ENCODE measurements around the gene KCTD18. TPM values are rescaled to one million over a fixed set of nuclear protein-coding genes. Genes with fewer than 3 reads are reported as not detected.

KCTD18 gene
- total and polyA plus RNA-seq, 10 of the 15 experiments (the other 5 are each of a cell fraction or from before 2014, with no cell fraction given): 1.4 to 16.9 (median 12.5) TPM

DNA sequence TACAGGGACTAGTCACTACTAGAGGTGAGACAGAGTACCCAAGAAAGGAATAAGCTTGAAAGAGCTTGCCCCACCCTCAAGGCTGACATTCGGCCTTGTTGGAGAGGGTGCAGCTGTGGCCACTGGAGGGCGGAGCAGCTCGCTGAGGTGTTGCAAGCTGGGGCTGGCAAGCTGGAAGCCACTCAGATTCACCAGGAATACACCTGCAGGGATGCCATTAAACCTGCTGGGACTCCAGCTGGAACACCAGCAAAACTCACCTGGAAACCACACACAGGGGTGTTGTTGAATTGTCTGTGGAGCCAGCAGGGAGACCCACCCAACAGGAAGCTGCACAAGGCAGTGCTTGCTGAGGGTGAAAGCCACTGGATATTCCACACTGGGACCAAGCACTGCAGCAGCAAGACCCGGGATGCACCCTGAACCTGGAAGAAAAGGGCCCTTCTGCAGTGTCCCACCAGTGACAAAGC, 26.1 kb downstream of the KCTD18 start:
- Histone ChIP-seq H3K9ac (ENCODE audit: control insufficient read depth, insufficient read depth, low read length) (no peak overlapping the region), H3K79me2 (ENCODE audit: control insufficient read depth, insufficient read depth, low read length) (no peaks in the 10 kb centered on the region), H3K27ac (ENCODE audit: control insufficient read depth, insufficient read depth) (no peak overlapping the region), H3K4me2 (ENCODE audit: control insufficient read depth, insufficient read depth) (no peak overlapping the region), H3K27me3 (replicated peaks in 1 of 2; ENCODE audit: control insufficient read depth in 2 of 2, insufficient read depth in 2 of 2, low read length in 1 of 2) (no peaks in the 10 kb centered on the region), H2AFZ (ENCODE audit: control insufficient read depth, low read depth, low read length) (no peak overlapping the region; the same call in 1 of the 2 replicates), H3K4me1 (ENCODE audit: control insufficient read depth, insufficient read depth, low read length) (no peaks in the 10 kb centered on the region), H3K36me3 (ENCODE audit: control insufficient read depth in 2 of 2, insufficient read depth in 2 of 2, low read length in 1 of 2) (peaks cover 0 to 4% of the 10 kb centered on the region in 2 experiments; a peak in 1 of 4 replicates), H3K4me3 (no peak overlapping the region), H4K20me1 (ENCODE audit: control insufficient read depth, insufficient read depth) (no peaks in the 10 kb centered on the region), H3K9me3 (replicated peaks; ENCODE audit: control insufficient read depth, insufficient read depth, low read length) (no peaks in the 10 kb centered on the region)
- DNase-seq (ENCODE audit: low read depth, low spot score) (no peak), ATAC-seq (peak; percentile 86), FAIRE-seq (no peak)
- CTCF ChIA-PET: interaction anchor here (0.7 to 10.3 kb wide), 56 partner anchors 8 to 779 kb away, joined by 3 to 147 read pairs (median 4); partner anchors contain the start of genes CASP10, KCTD18 and SGO2
- RAD21 ChIA-PET (ENCODE audit: unreplicated experiment): interaction anchor here (0.5 to 5.2 kb wide), 33 partner anchors 10 to 770 kb away, joined by 3 to 91 read pairs (median 4); partner anchors contain the start of genes KCTD18 and SGO2
- SMC1A ChIA-PET (ENCODE audit: uncharacterized antibody, unreplicated experiment): interaction anchor here (0.7 to 6.9 kb wide), 39 partner anchors 10 to 699 kb away, joined by 3 to 89 read pairs (median 4); partner anchors contain the start of genes CASP10, KCTD18 and SGO2
- no TSS peak for BruUV-seq (replicated peaks)
- in situ Hi-C loops (cut with MboI): loop anchor here (10.0 kb wide), 1 partner anchor 221 kb away; no protein-coding TSS in a partner anchor
- POLR2A ChIA-PET: interaction anchor here (0.6 to 2.2 kb wide), 4 partner anchors 11 to 222 kb away, joined by 3 to 7 read pairs (median 4); partner anchors contain the start of gene KCTD18
- intact Hi-C loops (cut with micrococcal nuclease; ENCODE audit: unreplicated experiment): loop anchor here (2.0 kb wide), 2 partner anchors 27 to 217 kb away; partner anchors contain the start of gene KCTD18
- 1% methylated on average over 4 of the region's 4 CpGs for WGBS (ENCODE audit: insufficient coverage, insufficient replicate concordance, low lambda C conversion rate, missing lambda C conversion rate)
- TF ChIP-seq NR2C1 (IDR thresholded peaks at IDR 0.05) (no peak), POLR2AphosphoS2 (IDR thresholded peaks at IDR 0.05; ENCODE audit: low read depth, low read length) (no peak), HDAC2 (IDR thresholded peaks at IDR 0.05) (no peak), SMC3 (IDR thresholded peaks at IDR 0.05; ENCODE audit: borderline replicate concordance, low read length) (peak; percentile 63; the same call in 1 of the 2 replicates), RAD21 (IDR thresholded peaks at IDR 0.05; ENCODE audit: insufficient read depth, low read depth, low read length) (peak; percentile 65), IKZF1 (conservative IDR thresholded peaks at IDR 0.05) (peak; percentile 29; the same call in 1 of the 2 replicates), HDAC6 (IDR thresholded peaks at IDR 0.05; ENCODE audit: unreplicated experiment) (no peak), MYB (IDR thresholded peaks at IDR 0.05; ENCODE audit: borderline replicate concordance, low read depth, low read length) (no peak), MXI1 (IDR thresholded peaks at IDR 0.05; ENCODE audit: low read depth, low read length) (no peak), SIN3A (IDR thresholded peaks at IDR 0.05; ENCODE audit: low read depth, low read length) (no peak), ZNF207 (IDR thresholded peaks at IDR 0.05; ENCODE audit: borderline replicate concordance) (no peak), SREBF1 (IDR thresholded peaks at IDR 0.05; ENCODE audit: low read length) (no peak)
- TF ChIP-seq, protein P1, sequence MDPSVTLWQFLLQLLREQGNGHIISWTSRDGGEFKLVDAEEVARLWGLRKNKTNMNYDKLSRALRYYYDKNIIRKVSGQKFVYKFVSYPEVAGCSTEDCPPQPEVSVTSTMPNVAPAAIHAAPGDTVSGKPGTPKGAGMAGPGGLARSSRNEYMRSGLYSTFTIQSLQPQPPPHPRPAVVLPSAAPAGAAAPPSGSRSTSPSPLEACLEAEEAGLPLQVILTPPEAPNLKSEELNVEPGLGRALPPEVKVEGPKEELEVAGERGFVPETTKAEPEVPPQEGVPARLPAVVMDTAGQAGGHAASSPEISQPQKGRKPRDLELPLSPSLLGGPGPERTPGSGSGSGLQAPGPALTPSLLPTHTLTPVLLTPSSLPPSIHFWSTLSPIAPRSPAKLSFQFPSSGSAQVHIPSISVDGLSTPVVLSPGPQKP (IDR thresholded peaks at IDR 0.05; ENCODE audit: low read depth, low read length): no peak
- TF ChIP-seq, protein P2, sequence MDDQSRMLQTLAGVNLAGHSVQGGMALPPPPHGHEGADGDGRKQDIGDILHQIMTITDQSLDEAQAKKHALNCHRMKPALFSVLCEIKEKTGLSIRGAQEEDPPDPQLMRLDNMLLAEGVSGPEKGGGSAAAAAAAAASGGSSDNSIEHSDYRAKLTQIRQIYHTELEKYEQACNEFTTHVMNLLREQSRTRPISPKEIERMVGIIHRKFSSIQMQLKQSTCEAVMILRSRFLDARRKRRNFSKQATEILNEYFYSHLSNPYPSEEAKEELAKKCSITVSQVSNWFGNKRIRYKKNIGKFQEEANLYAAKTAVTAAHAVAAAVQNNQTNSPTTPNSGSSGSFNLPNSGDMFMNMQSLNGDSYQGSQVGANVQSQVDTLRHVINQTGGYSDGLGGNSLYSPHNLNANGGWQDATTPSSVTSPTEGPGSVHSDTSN (IDR thresholded peaks at IDR 0.05; ENCODE audit: insufficient replicate concordance, low read depth, low read length): peak; percentile 27
- TF ChIP-seq, protein P3, sequence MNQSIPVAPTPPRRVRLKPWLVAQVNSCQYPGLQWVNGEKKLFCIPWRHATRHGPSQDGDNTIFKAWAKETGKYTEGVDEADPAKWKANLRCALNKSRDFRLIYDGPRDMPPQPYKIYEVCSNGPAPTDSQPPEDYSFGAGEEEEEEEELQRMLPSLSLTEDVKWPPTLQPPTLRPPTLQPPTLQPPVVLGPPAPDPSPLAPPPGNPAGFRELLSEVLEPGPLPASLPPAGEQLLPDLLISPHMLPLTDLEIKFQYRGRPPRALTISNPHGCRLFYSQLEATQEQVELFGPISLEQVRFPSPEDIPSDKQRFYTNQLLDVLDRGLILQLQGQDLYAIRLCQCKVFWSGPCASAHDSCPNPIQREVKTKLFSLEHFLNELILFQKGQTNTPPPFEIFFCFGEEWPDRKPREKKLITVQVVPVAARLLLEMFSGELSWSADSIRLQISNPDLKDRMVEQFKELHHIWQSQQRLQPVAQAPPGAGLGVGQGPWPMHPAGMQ (IDR thresholded peaks at IDR 0.05; ENCODE audit: borderline replicate concordance): no peak
- TF ChIP-seq, protein P4, sequence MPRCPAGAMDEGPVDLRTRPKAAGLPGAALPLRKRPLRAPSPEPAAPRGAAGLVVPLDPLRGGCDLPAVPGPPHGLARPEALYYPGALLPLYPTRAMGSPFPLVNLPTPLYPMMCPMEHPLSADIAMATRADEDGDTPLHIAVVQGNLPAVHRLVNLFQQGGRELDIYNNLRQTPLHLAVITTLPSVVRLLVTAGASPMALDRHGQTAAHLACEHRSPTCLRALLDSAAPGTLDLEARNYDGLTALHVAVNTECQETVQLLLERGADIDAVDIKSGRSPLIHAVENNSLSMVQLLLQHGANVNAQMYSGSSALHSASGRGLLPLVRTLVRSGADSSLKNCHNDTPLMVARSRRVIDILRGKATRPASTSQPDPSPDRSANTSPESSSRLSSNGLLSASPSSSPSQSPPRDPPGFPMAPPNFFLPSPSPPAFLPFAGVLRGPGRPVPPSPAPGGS (IDR thresholded peaks at IDR 0.05; ENCODE audit: borderline replicate concordance, insufficient read depth, low read depth, low read length, poor library complexity, severe bottlenecking): no peak
